HepG2 (cell line): ENCODE data around the gene RIPPLY2. TPM values are rescaled to one million over a fixed set of nuclear protein-coding genes. Genes with fewer than 3 reads are reported as not detected.

ENCODE experiments used
- KDM2A ChIP-seq: sonication (generic); formaldehyde crosslinking; IDR thresholded peaks from 2 replicates; pipeline ENCODE4 v1.4.0; 2020; ENCODE audit warnings: low read depth, missing genetic modification reagents, borderline replicate concordance
- KLF13 ChIP-seq: sonication (generic); formaldehyde crosslinking; IDR thresholded peaks from 2 replicates; pipeline ENCODE4 v1.4.0; 2020; ENCODE audit warnings: mild to moderate bottlenecking, missing genetic modification reagents
- POLR2AphosphoS5 ChIP-seq: IDR thresholded peaks from 2 replicates; pipeline ENCODE4 v1.6.1; 2012; ENCODE audit warnings: low read depth, low read length
- RAD51 ChIP-seq: fragments of 450-650 bp; IDR thresholded peaks from 2 replicates; pipeline ENCODE4 v1.6.1; 2016; ENCODE audit warnings: borderline replicate concordance
- RARG ChIP-seq: sonication (generic); formaldehyde crosslinking; IDR thresholded peaks from 2 replicates; pipeline ENCODE4 v1.4.0; 2020; ENCODE audit warnings: low read depth, mild to moderate bottlenecking, missing genetic modification reagents
- RERE ChIP-seq: IDR thresholded peaks from 2 replicates; pipeline ENCODE4 v1.6.1; 2016; ENCODE audit warnings: low read depth, missing genetic modification reagents, missing compliant biosample characterization
- SKI ChIP-seq: fragments of 450-650 bp; IDR thresholded peaks from one replicate; pipeline ENCODE4 v1.6.1; 2018; ENCODE audit warnings: mild to moderate bottlenecking; ENCODE audit not compliant: partially characterized antibody
- SP140L ChIP-seq: sonication (generic); formaldehyde crosslinking; IDR thresholded peaks from 2 replicates; pipeline ENCODE4 v1.4.0; 2020; ENCODE audit warnings: missing genetic modification reagents, borderline replicate concordance
- SRY ChIP-seq: sonication (generic); formaldehyde crosslinking; IDR thresholded peaks from 2 replicates; pipeline ENCODE4 v1.8.0; 2022; ENCODE audit warnings: mild to moderate bottlenecking, missing genetic modification reagents
- ZNF160 ChIP-seq: sonication (generic); formaldehyde crosslinking; IDR thresholded peaks from 2 replicates; pipeline ENCODE4 v1.8.0; 2022; ENCODE audit warnings: mild to moderate bottlenecking, inconsistent platforms, missing genetic modification reagents
- ZNF276 ChIP-seq: sonication (generic); formaldehyde crosslinking; IDR thresholded peaks from 2 replicates; pipeline ENCODE4 v1.4.0; 2020; ENCODE audit warnings: mild to moderate bottlenecking, low read depth, missing genetic modification reagents
- ZNF281 ChIP-seq: sonication (generic); formaldehyde crosslinking; IDR thresholded peaks from 2 replicates; pipeline ENCODE4 v1.4.0; 2020; ENCODE audit warnings: missing genetic modification reagents, borderline replicate concordance
- ZNF574 ChIP-seq: sonication (generic); formaldehyde crosslinking; IDR thresholded peaks from 2 replicates; pipeline ENCODE4 v1.4.0; 2020; ENCODE audit warnings: missing genetic modification reagents
- ZNF850 ChIP-seq: sonication (generic); formaldehyde crosslinking; conservative IDR thresholded peaks from 2 replicates; pipeline ENCODE4 v1.9.0; 2021; ENCODE audit warnings: mild to moderate bottlenecking, missing genetic modification reagents
- polyA plus RNA-seq, 8 experiments: library from polyadenylated mRNA; depleted of rRNA in 3 of 8; stranded (reverse) in 7 of 8; unstranded in 1 of 8; fragments of >200 nt; fragmentation: Illumina TruSeq in 4 of 8; extraction: Trizol in 4 of 8; gene quantifications; 2 replicates each; pipeline versions ENCODE4 v1.2.1 to v1.2.3, GENCODE V29; 2011 to 2016; ENCODE audit warnings: low read depth in 4 of 8, missing spikeins in 1 of 8, mixed read lengths in 1 of 8; ENCODE audit not compliant: insufficient read depth in 1 of 8
- total RNA-seq, 5 experiments: library from RNA; depleted of rRNA; stranded (reverse); fragments of >200 nt; fragmentation: Illumina TruSeq; extraction: Trizol; gene quantifications; 2 replicates each; pipeline ENCODE4 v1.2.3, GENCODE V29; 2016; ENCODE audit warnings: low read depth in 1 of 5

RIPPLY2 gene
- total and polyA plus RNA-seq, 2 of the 13 experiments (the other 11 are each of a cell fraction or from before 2014, with no cell fraction given) = not detected

GRCh38 chr6:83859410-83860358, 6.5 kb downstream of the RIPPLY2 start, which contains the start of gene CYB5R4 (continued):
- TF ChIP-seq ZNF281 (CRISPR knock-in tag) = peak; percentile 92
- peak; percentile 88 for TF ChIP-seq ZNF574 (CRISPR knock-in tag)
- TF ChIP-seq SRY (CRISPR knock-in tag) = peak; percentile 78; the same call in 1 of the 2 replicates
- peak; percentile 31 for TF ChIP-seq SKI
- 0 out of 2 replicates have a peak, but pooled peaks have one; percentile 43 for TF ChIP-seq RERE (CRISPR knock-in tag)
- peak; percentile 84 for TF ChIP-seq KLF13 (CRISPR knock-in tag)
- TF ChIP-seq ZNF160 (CRISPR knock-in tag) = peak; percentile 92; the same call in 1 of the 2 replicates
- TF ChIP-seq KDM2A = peak; percentile 94
- no peak for TF ChIP-seq ZNF850 (CRISPR knock-in tag)
- peak; percentile 79 for TF ChIP-seq POLR2AphosphoS5
- peak; percentile 82 for TF ChIP-seq ZNF276 (CRISPR knock-in tag)
- TF ChIP-seq SP140L (CRISPR knock-in tag) = peak; percentile 99; the same call in 1 of the 2 replicates
- no peak for TF ChIP-seq RAD51
- no peak for TF ChIP-seq RARG (CRISPR knock-in tag)
